Measurements from ENCODE around the gene TAS1R2.

The TAS1R2 gene

GRCh38 chr1:18796950-18797349 is 62.5 kb downstream of the TAS1R2 start:
- DNase-seq = no peak

GRCh38 chr1:18795002-18795689 is 64.3 kb downstream of the TAS1R2 start:
- no peak for DNase-seq

DNA sequence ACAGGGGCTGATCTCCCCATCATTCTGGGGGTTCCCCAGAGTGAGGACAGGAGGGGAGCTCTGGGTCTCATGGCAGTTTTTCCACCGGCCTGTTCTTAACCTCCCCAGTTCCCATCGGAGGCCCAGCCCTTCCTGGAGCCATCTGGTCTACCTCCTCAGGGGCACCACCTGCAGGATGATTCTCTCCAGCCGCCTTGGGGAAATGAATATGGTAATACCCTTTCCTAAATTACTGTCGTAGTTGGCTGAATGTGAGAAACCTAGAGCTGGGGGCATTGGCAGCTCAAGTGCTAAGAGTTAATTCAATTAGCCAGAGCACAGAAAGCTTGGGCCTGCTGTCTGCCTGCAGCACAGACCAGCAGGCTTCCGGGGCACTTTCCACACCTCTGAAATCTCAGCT is 64.9 kb downstream of the TAS1R2 start:
- DNase-seq = no peak

- DNase-seq = no peak
Measured at GRCh38 chr1:18794051-18794450, 65.4 kb downstream of the TAS1R2 start.

- no peak for DNase-seq
Measured at GRCh38 chr1:18793164-18793563, 66.3 kb downstream of the TAS1R2 start.

GRCh38 chr1:18792747-18793146 is 66.7 kb downstream of the TAS1R2 start:
- DNase-seq = no peak
